DMS79 (cell line): ENCODE results near the gene LIPT1.
"Not testable (repeated sequence)": the region's sequence is repeated elsewhere in the genome, so short reads cannot be mapped to it uniquely, and the experiment has no call there.

Experiments
- DNase-seq: peaks from one replicate; lab custom pipeline; 2025; lab: John Stamatoyannopoulos, UW

The LIPT1 gene

GRCh38 chr2:99154643-99155536 is at the start of gene LIPT1, which contains the start of gene TSGA10:
Gene LIPT1, plus strand, starts transcription at chr2:99154967. Its CDS starts 6,991 bp downstream, at chr2:99161958.
Gene TSGA10, minus strand, starts transcription at chr2:99154942. Its CDS starts 45,503 bp downstream, at chr2:99109439.
- DNase-seq: peak; percentile 79

GRCh38 chr2:99106913-99107312 is 47.9 kb upstream of the LIPT1 start:
- DNase-seq: no peak

GRCh38 chr2:99111236-99111635 is 43.5 kb upstream of the LIPT1 start:
- DNase-seq: no peak

- no peak for DNase-seq
These were observed 42.8 kb upstream of the LIPT1 start for GRCh38 chr2:99111945-99112344.

- DNase-seq: no peak
These were observed 42.1 kb upstream of the LIPT1 start for GRCh38 chr2:99112617-99113016.

- no peak for DNase-seq
These were observed 26.8 kb upstream of the LIPT1 start for GRCh38 chr2:99127981-99128380.

- not testable (repeated sequence) for DNase-seq
These were observed 19.7 kb upstream of the LIPT1 start for GRCh38 chr2:99135044-99135556.

- DNase-seq: no peak
These were observed 15.8 kb upstream of the LIPT1 start for GRCh38 chr2:99139003-99139402.

GRCh38 chr2:99140056-99140859 is 14.5 kb upstream of the LIPT1 start:
- no peak for DNase-seq

- DNase-seq: peak; percentile 52
These were observed 14.0 kb upstream of the LIPT1 start for GRCh38 chr2:99140860-99141109.

- peak; percentile 100 for DNase-seq
These were observed 13.4 kb upstream of the LIPT1 start, which contains the start of gene C2orf15 for GRCh38 chr2:99141110-99142108. Gene C2orf15, plus strand, starts transcription at chr2:99141707. Its CDS starts 8,852 bp downstream, at chr2:99150559.

- no peak for DNase-seq
These were observed 4.1 kb upstream of the LIPT1 start for GRCh38 chr2:99150706-99151105.

- DNase-seq: no peak
These were observed 2.4 kb upstream of the LIPT1 start for GRCh38 chr2:99152199-99152895.

- DNase-seq: no peak
These were observed 704 bp upstream of the LIPT1 start for GRCh38 chr2:99153921-99154604.

GRCh38 chr2:99156891-99157290 is 2.1 kb downstream of the LIPT1 start:
- DNase-seq: no peak

GRCh38 chr2:99158599-99158998 is 3.8 kb downstream of the LIPT1 start:
- DNase-seq: no peak

- DNase-seq: no peak
These were observed 4.8 kb downstream of the LIPT1 start for GRCh38 chr2:99159594-99159993.

- no peak for DNase-seq
These were observed 11.5 kb downstream of the LIPT1 start for GRCh38 chr2:99166218-99166617.

GRCh38 chr2:99169534-99169933 is 14.8 kb downstream of the LIPT1 start:
- DNase-seq: no peak
